HepG2 (cell line): Measurements from ENCODE around the gene ASB16. TPM values are rescaled to one million over a fixed set of nuclear protein-coding genes. Genes with fewer than 3 reads are reported as not detected.

Source experiments
- ATF7-NPFF ChIP-seq: sonication (generic); formaldehyde crosslinking; IDR thresholded peaks from 2 replicates; pipeline ENCODE4 v1.8.1; 2023; ENCODE audit warnings: mild to moderate bottlenecking, low read depth, missing genetic modification reagents, moderate library complexity
- CCDC6 ChIP-seq: sonication (generic); formaldehyde crosslinking; IDR thresholded peaks from 2 replicates; pipeline ENCODE4 v1.8.1; 2022; ENCODE audit warnings: mild to moderate bottlenecking, missing genetic modification reagents, moderate library complexity
- DNMT1 ChIP-seq: sonication (generic); formaldehyde crosslinking; IDR thresholded peaks from 2 replicates; pipeline ENCODE4 v1.5.1; 2020; ENCODE audit warnings: mild to moderate bottlenecking, missing genetic modification reagents
- E2F5 ChIP-seq: sonication (generic); formaldehyde crosslinking; conservative IDR thresholded peaks from 2 replicates; pipeline ENCODE4 v1.4.0; 2020; ENCODE audit warnings: missing genetic modification reagents
- HES4 ChIP-seq: sonication (generic); formaldehyde crosslinking; IDR thresholded peaks from 2 replicates; pipeline ENCODE4 v1.9.0; 2021; ENCODE audit warnings: mild to moderate bottlenecking, missing genetic modification reagents, borderline replicate concordance
- HIC2 ChIP-seq: sonication (generic); formaldehyde crosslinking; IDR thresholded peaks from 2 replicates; pipeline ENCODE4 v1.9.0; 2022; ENCODE audit warnings: low read depth, missing genetic modification reagents
- KAT7 ChIP-seq: IDR thresholded peaks from 2 replicates; pipeline ENCODE4 v1.6.1; 2018; ENCODE audit warnings: borderline replicate concordance, missing compliant biosample characterization
- KLF13 ChIP-seq: sonication (generic); formaldehyde crosslinking; IDR thresholded peaks from 2 replicates; pipeline ENCODE4 v1.4.0; 2020; ENCODE audit warnings: mild to moderate bottlenecking, missing genetic modification reagents
- MAZ ChIP-seq, 2 experiments: sonication (generic) in 1 of 2; formaldehyde crosslinking in 1 of 2; IDR thresholded peaks; 2 replicates each; pipeline versions ENCODE4 v1.5.0 to v1.6.1; 2012 to 2020; ENCODE audit warnings: low read depth in 2 of 2, mild to moderate bottlenecking in 2 of 2, borderline replicate concordance in 1 of 2, improper control_type of control experiment in 1 of 2, low read length in 1 of 2, missing genetic modification reagents in 1 of 2, moderate library complexity in 1 of 2
- NR2F1 ChIP-seq, 2 experiments: fragments of 450-650 bp in 1 of 2; formaldehyde crosslinking in 1 of 2; IDR thresholded peaks; 2 replicates each; pipeline versions ENCODE4 v1.5.0 to v1.6.1; 2016 to 2020; ENCODE audit warnings: mild to moderate bottlenecking in 1 of 2, missing compliant biosample characterization in 1 of 2, missing genetic modification reagents in 1 of 2, moderate library complexity in 1 of 2
- POGK ChIP-seq: sonication (generic); formaldehyde crosslinking; conservative IDR thresholded peaks from 2 replicates; pipeline ENCODE4 v1.8.0; 2022; ENCODE audit warnings: mild to moderate bottlenecking, moderate library complexity, missing genetic modification reagents
- POLR2AphosphoS5 ChIP-seq: IDR thresholded peaks from 2 replicates; pipeline ENCODE4 v1.6.1; 2012; ENCODE audit warnings: low read depth, low read length
- SALL2 ChIP-seq: sonication (generic); formaldehyde crosslinking; IDR thresholded peaks from 2 replicates; pipeline ENCODE4 v1.8.1; 2023; ENCODE audit warnings: mild to moderate bottlenecking, missing genetic modification reagents, inconsistent platforms
- SNAI1 ChIP-seq: sonication (generic); formaldehyde crosslinking; IDR thresholded peaks from 2 replicates; pipeline ENCODE4 v1.5.0; 2020; ENCODE audit warnings: mild to moderate bottlenecking, missing genetic modification reagents, borderline replicate concordance
- SSRP1 ChIP-seq: IDR thresholded peaks from 2 replicates; pipeline ENCODE4 v1.6.1; 2016; ENCODE audit warnings: control low read depth
- WIZ ChIP-seq: sonication (generic); formaldehyde crosslinking; IDR thresholded peaks from 2 replicates; pipeline ENCODE4 v1.5.1; 2020; ENCODE audit warnings: mild to moderate bottlenecking, missing genetic modification reagents
- ZKSCAN8 ChIP-seq: IDR thresholded peaks from 2 replicates; pipeline ENCODE4 v1.6.1; 2016; ENCODE audit warnings: borderline replicate concordance, missing genetic modification reagents, missing compliant biosample characterization
- ZNF20 ChIP-seq: sonication (generic); formaldehyde crosslinking; IDR thresholded peaks from 2 replicates; pipeline ENCODE4 v1.4.0; 2020; ENCODE audit warnings: mild to moderate bottlenecking, moderate library complexity, missing genetic modification reagents
- ZNF619 ChIP-seq: sonication (generic); formaldehyde crosslinking; IDR thresholded peaks from 2 replicates; pipeline ENCODE4 v1.4.0; 2020; ENCODE audit warnings: mild to moderate bottlenecking, missing genetic modification reagents
- ZNF629 ChIP-seq: sonication (generic); formaldehyde crosslinking; conservative IDR thresholded peaks from 2 replicates; pipeline ENCODE4 v1.5.0; 2020; ENCODE audit warnings: missing genetic modification reagents
- ZNF891 ChIP-seq: sonication (generic); formaldehyde crosslinking; IDR thresholded peaks from 2 replicates; pipeline ENCODE4 v1.5.0; 2020; ENCODE audit warnings: mild to moderate bottlenecking, missing genetic modification reagents
- polyA plus RNA-seq, 8 experiments: library from polyadenylated mRNA; depleted of rRNA in 3 of 8; stranded (reverse) in 7 of 8; unstranded in 1 of 8; fragments of >200 nt; fragmentation: Illumina TruSeq in 4 of 8; extraction: Trizol in 4 of 8; gene quantifications; 2 replicates each; pipeline versions ENCODE4 v1.2.1 to v1.2.3, GENCODE V29; 2011 to 2016; ENCODE audit warnings: low read depth in 4 of 8, missing spikeins in 1 of 8, mixed read lengths in 1 of 8; ENCODE audit not compliant: insufficient read depth in 1 of 8
- total RNA-seq, 5 experiments: library from RNA; depleted of rRNA; stranded (reverse); fragments of >200 nt; fragmentation: Illumina TruSeq; extraction: Trizol; gene quantifications; 2 replicates each; pipeline ENCODE4 v1.2.3, GENCODE V29; 2016; ENCODE audit warnings: low read depth in 1 of 5

The ASB16 gene
- total and polyA plus RNA-seq, 2 of the 13 experiments (the other 11 are each of a cell fraction or from before 2014, with no cell fraction given) = 0.07 TPM; not detected in 1

GRCh38 chr17:44198721-44199552, 28.4 kb downstream of the ASB16 start (continued):
- TF ChIP-seq E2F5 (CRISPR knock-in tag) (0 out of 2 replicates have a peak, but pooled peaks have one; percentile 23), HIC2 (no peak), WIZ (CRISPR knock-in tag) (0 out of 2 replicates have a peak, but pooled peaks have one; percentile 38), ZNF629 (CRISPR knock-in tag) (no peak), HES4 (CRISPR knock-in tag) (no peak; the same call in 1 of the 2 replicates), KLF13 (0 out of 2 replicates have a peak, but pooled peaks have one; percentile 10), SNAI1 (peak; percentile 84; the same call in 1 of the 2 replicates), SSRP1 (CRISPR knock-in tag) (no peak), POLR2AphosphoS5 (peak; percentile 37; the same call in 1 of the 2 replicates), ATF7-NPFF (CRISPR knock-in tag) (peak; percentile 52), CCDC6 (CRISPR knock-in tag) (0 out of 2 replicates have a peak, but pooled peaks have one; percentile 2), ZNF20 (CRISPR knock-in tag) (no peak), ZKSCAN8 (peak; percentile 9; the same call in 1 of the 2 replicates), SALL2 (CRISPR knock-in tag) (peak; percentile 54; the same call in 1 of the 2 replicates), POGK (CRISPR knock-in tag) (no peak), MAZ (IDR thresholded peaks at IDR 0.05; ENCODE audit: borderline replicate concordance, low read depth, low read length) (peak; percentile 52), MAZ (CRISPR knock-in tag; IDR thresholded peaks at IDR 0.05; ENCODE audit: low read depth) (no peak), ZNF891 (CRISPR knock-in tag) (peak; percentile 81), KAT7 (0 out of 2 replicates have a peak, but pooled peaks have one; percentile 40), NR2F1 (CRISPR knock-in tag; IDR thresholded peaks at IDR 0.05) (0 out of 4 replicates have a peak, but pooled peaks of 1 of the 2 experiments have one; percentile 33), DNMT1 (CRISPR knock-in tag) (0 out of 2 replicates have a peak, but pooled peaks have one; percentile 76), ZNF619 (CRISPR knock-in tag) (no peak)
